ENCODE results near the gene TRPM4. TPM values are rescaled to one million over a fixed set of nuclear protein-coding genes. Genes with fewer than 3 reads are reported as not detected.

TRPM4 gene
- total RNA-seq, 1 donor from 2014 or later: 3.1 TPM

DNA sequence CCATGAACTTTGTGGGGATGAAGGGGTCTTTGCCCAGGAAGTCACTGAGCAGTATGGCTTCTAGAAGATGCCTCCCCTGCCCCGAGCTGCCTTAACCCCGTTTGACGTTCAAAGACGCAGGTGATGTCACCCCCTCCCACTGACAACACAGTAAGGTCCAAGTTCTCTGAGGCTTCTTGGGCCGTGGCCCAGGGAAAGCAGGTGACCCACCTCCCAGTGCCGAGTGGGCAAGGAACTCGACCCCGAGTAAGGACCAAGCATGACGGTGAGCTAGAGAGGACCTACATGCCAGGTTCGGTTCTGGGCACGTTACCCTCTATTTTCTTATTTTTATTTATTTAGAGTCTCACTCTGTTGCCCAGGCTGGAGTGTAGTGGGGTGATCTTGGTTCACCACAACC lies 86.1 kb downstream of the TRPM4 start:
- Histone ChIP-seq H3K27me3 (no peaks in the 10 kb centered on the region), H3K9me3 (ENCODE audit: low read depth) (no peaks in the 10 kb centered on the region), H4K20me1 (ENCODE audit: low read depth) (no peaks in the 10 kb centered on the region), H3K36me3 (no peaks in the 10 kb centered on the region), H3K9ac (no peak overlapping the region), H2AFZ (replicated peaks) (no peak overlapping the region), H3K4me1 (peaks cover 5% of the 10 kb centered on the region), H3F3A (ENCODE audit: low read depth) (no peaks in the 10 kb centered on the region), H3K4me3 (no peak overlapping the region), H3K79me2 (ENCODE audit: low read depth) (no peaks in the 10 kb centered on the region), H3K4me2 (no peak overlapping the region), H3K27ac (no peak overlapping the region)
- Mint-ChIP-seq H3K27me3 (ENCODE audit: insufficient read depth, low read depth) (peaks cover 2% of the 10 kb centered on the region), H3K4me1 (peaks cover 3% of the 10 kb centered on the region), H3K36me3 (no peaks in the 10 kb centered on the region), H3K4me3 (no peak overlapping the region), H3K27ac (no peak overlapping the region), H3K9me3 (no peaks in the 10 kb centered on the region)
- TF ChIP-seq CTCF (IDR thresholded peaks at IDR 0.05) (no peak), EZH2phosphoT487 (IDR thresholded peaks at IDR 0.05) (no peak), EZH2 (IDR thresholded peaks at IDR 0.05) (no peak)
- no peak for DNase-seq (ENCODE audit: low spot score)

- no peak overlapping the region for H3K9ac ChIP-seq
- no peak overlapping the region for H3K4me2 ChIP-seq
- no peak for DNase-seq (ENCODE audit: low spot score)
- no peak overlapping the region for H3K27ac ChIP-seq
- H3K27me3 Mint-ChIP-seq (ENCODE audit: insufficient read depth, low read depth): no peaks in the 10 kb centered on the region
- no peak overlapping the region for H2AFZ ChIP-seq (replicated peaks)
- H3K79me2 ChIP-seq (ENCODE audit: low read depth): no peaks in the 10 kb centered on the region
- H3K9me3 ChIP-seq (ENCODE audit: low read depth): no peaks in the 10 kb centered on the region
- no peaks in the 10 kb centered on the region for H3K36me3 Mint-ChIP-seq
- H3K4me3 Mint-ChIP-seq: no peak overlapping the region
- no peaks in the 10 kb centered on the region for H3K36me3 ChIP-seq
- TF ChIP-seq CTCF (IDR thresholded peaks at IDR 0.05) (no peak), EZH2 (IDR thresholded peaks at IDR 0.05) (no peak), EZH2phosphoT487 (IDR thresholded peaks at IDR 0.05) (no peak)
- no peaks in the 10 kb centered on the region for H3F3A ChIP-seq (ENCODE audit: low read depth)
- no peaks in the 10 kb centered on the region for H3K27me3 ChIP-seq
- no peaks in the 10 kb centered on the region for H3K9me3 Mint-ChIP-seq
- no peak overlapping the region for H3K27ac Mint-ChIP-seq
- H3K4me1 Mint-ChIP-seq: peaks cover 3% of the 10 kb centered on the region
- no peaks in the 10 kb centered on the region for H4K20me1 ChIP-seq (ENCODE audit: low read depth)
- peaks cover 5% of the 10 kb centered on the region for H3K4me1 ChIP-seq
- no peak overlapping the region for H3K4me3 ChIP-seq
Measured at GRCh38 chr19:49244256-49244655, 86.7 kb downstream of the TRPM4 start.

- Mint-ChIP-seq H3K27me3 (ENCODE audit: insufficient read depth, low read depth) (no peaks in the 10 kb centered on the region), H3K27ac (no peak overlapping the region), H3K9me3 (peaks cover 5% of the 10 kb centered on the region), H3K4me1 (peaks cover 3% of the 10 kb centered on the region), H3K4me3 (no peak overlapping the region), H3K36me3 (no peaks in the 10 kb centered on the region)
- TF ChIP-seq EZH2 (IDR thresholded peaks at IDR 0.05): no peak
- TF ChIP-seq CTCF (IDR thresholded peaks at IDR 0.05): no peak
- TF ChIP-seq EZH2phosphoT487 (IDR thresholded peaks at IDR 0.05): no peak
- Histone ChIP-seq H3K79me2 (ENCODE audit: low read depth) (no peaks in the 10 kb centered on the region), H3K27ac (no peak overlapping the region), H4K20me1 (ENCODE audit: low read depth) (no peaks in the 10 kb centered on the region), H3K4me1 (peaks cover 5% of the 10 kb centered on the region), H3K36me3 (no peaks in the 10 kb centered on the region), H3K9ac (no peak overlapping the region), H3K9me3 (ENCODE audit: low read depth) (no peaks in the 10 kb centered on the region), H3K4me2 (no peak overlapping the region), H3F3A (ENCODE audit: low read depth) (no peaks in the 10 kb centered on the region), H2AFZ (replicated peaks) (no peak overlapping the region), H3K27me3 (no peaks in the 10 kb centered on the region), H3K4me3 (no peak overlapping the region)
- DNase-seq (ENCODE audit: low spot score): no peak
Measured at GRCh38 chr19:49247676-49248075, 90.1 kb downstream of the TRPM4 start.
